Activated T-cell treated with anti-CD3 and anti-CD28 coated beads, Interleukin-2, amount 50 U/mL, for 4 hours (primary cell): ENCODE results near the gene MAGI1. TPM values are rescaled to one million over a fixed set of nuclear protein-coding genes. Genes with fewer than 3 reads are reported as not detected.

ENCODE experiments used
- ATAC-seq, 2 donors: fragments of 200-7000 bp; cut with Tn5 transposase; one replicate each; pipeline ENCODE4 v1.10.0; 2021
- DNase-seq: peaks from one replicate; pipeline ENCODE4 v3.0.0-alpha.2; 2020
- H3K27me3 Mint-ChIP-seq: one replicate; pipeline ENCODE4 v1.8.0; 2021; ENCODE audit warnings: low read depth, mixed read lengths
- H3K36me3 Mint-ChIP-seq: one replicate; pipeline ENCODE4 v1.8.0; 2022; ENCODE audit warnings: mixed read lengths; ENCODE audit not compliant: insufficient read depth
- H3K4me1 Mint-ChIP-seq: one replicate; pipeline ENCODE4 v1.8.0; 2021; ENCODE audit warnings: low read depth, mixed read lengths
- H3K4me3 Mint-ChIP-seq: one replicate; pipeline ENCODE4 v1.8.0; 2021; ENCODE audit warnings: mild to moderate bottlenecking, moderate library complexity, mixed read lengths
- H3K9me3 Mint-ChIP-seq: one replicate; pipeline ENCODE4 v1.8.0; 2021; ENCODE audit warnings: mixed read lengths
- total RNA-seq, 3 donors: library from RNA; stranded (reverse); gene quantifications; one replicate each; pipeline ENCODE4 v1.2.1, GENCODE V29; 2021

Gene MAGI1
- total RNA-seq, 3 donors from 2014 or later = 0.45 to 0.76 (median 0.46) TPM

- Mint-ChIP-seq H3K4me3 (no peak overlapping the region), H3K27me3 (peaks cover 3% of the 10 kb centered on the region), H3K4me1 (no peaks in the 10 kb centered on the region), H3K9me3 (no peaks in the 10 kb centered on the region), H3K36me3 (no peaks in the 10 kb centered on the region)
- ATAC-seq (no peak), DNase-seq (no peak)
These were observed 435.1 kb downstream of the MAGI1 start for GRCh38 chr3:65603631-65604030.

- Mint-ChIP-seq H3K4me1 (no peaks in the 10 kb centered on the region), H3K36me3 (no peaks in the 10 kb centered on the region), H3K9me3 (no peaks in the 10 kb centered on the region), H3K4me3 (no peak overlapping the region), H3K27me3 (peaks cover 20% of the 10 kb centered on the region)
- no peak for DNase-seq
- no peak for ATAC-seq
These were observed 437.8 kb downstream of the MAGI1 start for GRCh38 chr3:65600888-65601287.

DNA sequence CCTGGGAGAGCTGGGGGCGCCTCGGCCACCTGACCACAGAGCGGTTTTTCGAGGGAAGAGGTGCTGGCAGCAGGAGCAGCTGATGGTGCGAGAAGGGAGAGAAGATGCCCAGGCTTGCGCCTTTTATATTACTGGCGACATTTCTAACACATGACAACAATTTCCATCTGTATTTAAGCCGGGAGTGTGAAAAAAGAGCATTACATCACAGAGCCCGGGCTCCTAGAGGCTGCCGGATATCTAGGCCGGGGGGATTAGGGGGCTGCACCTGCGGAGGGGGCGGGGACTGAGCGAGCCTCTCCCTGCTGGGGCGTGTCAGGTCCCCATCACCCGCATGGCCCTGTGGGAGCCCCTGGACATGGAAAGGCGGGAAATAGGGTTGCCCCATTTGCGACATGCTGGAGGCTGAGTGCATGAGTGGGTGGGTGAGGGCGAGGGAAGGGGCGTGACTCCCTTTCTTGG is 440.7 kb downstream of the MAGI1 start:
- H3K4me1 Mint-ChIP-seq = no peaks in the 10 kb centered on the region
- DNase-seq (no peak), ATAC-seq (no peak)
- no peaks in the 10 kb centered on the region for H3K36me3 Mint-ChIP-seq
- peaks cover 20% of the 10 kb centered on the region for H3K27me3 Mint-ChIP-seq
- no peaks in the 10 kb centered on the region for H3K9me3 Mint-ChIP-seq
- H3K4me3 Mint-ChIP-seq = no peak overlapping the region

DNA sequence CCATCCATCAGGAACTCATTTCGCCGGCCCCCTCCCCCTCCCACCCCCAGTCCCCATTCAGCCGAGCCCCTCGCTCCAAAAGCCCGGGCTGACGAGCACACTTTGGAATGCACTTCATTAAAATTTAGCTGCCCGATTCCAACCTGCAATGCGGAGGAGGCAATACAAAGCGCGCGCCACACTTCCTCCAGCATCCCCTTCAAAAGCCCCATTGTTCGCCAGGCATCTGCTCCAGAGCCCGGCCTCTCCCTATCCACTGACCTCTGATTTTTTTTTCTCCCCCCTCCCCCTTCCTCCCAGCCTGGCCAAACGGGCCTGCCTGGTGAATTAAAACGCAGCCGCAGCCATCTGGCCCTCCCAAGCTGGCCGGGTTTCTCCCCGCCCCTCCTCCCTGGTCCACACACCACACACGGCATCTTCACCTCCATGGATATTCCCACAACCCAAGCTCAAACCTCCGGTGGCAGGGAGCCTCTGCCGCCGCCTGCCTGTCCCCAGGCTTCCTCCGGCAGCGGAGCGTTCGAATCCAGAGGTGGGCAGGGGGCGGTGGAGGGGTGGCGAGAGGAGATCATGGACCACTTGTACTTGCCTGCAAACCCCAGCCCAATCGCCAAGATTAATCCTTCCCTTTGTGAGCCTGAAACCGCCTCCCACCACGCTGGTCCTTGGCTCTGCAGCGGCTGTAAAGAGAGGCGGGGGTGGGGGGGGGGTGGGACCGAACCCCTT is 441.3 kb downstream of the MAGI1 start:
- Mint-ChIP-seq H3K27me3 (peaks cover 20% of the 10 kb centered on the region), H3K36me3 (no peaks in the 10 kb centered on the region), H3K4me3 (no peak overlapping the region), H3K4me1 (no peaks in the 10 kb centered on the region), H3K9me3 (no peaks in the 10 kb centered on the region)
- ATAC-seq = no peak
- DNase-seq = no peak

- ATAC-seq = no peak
These were observed 442.0 kb downstream of the MAGI1 start for GRCh38 chr3:65596571-65597225.

DNA sequence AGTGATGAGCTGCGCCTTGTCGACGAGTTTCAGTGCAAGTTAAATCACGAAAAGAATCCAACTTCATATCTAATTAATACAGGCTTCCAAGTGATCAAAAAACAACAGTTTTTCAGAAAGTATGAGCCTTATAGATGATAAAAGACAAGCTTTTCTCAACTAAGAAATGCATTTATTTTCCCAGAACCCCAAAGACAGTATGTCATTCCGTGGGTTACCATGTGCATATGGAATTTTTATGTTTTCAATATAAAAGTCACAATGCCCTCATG is 442.8 kb downstream of the MAGI1 start:
- H3K27me3 Mint-ChIP-seq = peaks cover 20% of the 10 kb centered on the region
- H3K9me3 Mint-ChIP-seq = no peaks in the 10 kb centered on the region
- DNase-seq = no peak
- H3K36me3 Mint-ChIP-seq = no peaks in the 10 kb centered on the region
- no peaks in the 10 kb centered on the region for H3K4me1 Mint-ChIP-seq
- no peak for ATAC-seq
- H3K4me3 Mint-ChIP-seq = no peak overlapping the region

More at GRCh38 chr3:65596571-65597225, 442.0 kb downstream of the MAGI1 start:
- no peaks in the 10 kb centered on the region for H3K36me3 Mint-ChIP-seq
- H3K4me1 Mint-ChIP-seq = no peaks in the 10 kb centered on the region
- no peak overlapping the region for H3K4me3 Mint-ChIP-seq
- H3K27me3 Mint-ChIP-seq = peaks cover 20% of the 10 kb centered on the region
- H3K9me3 Mint-ChIP-seq = no peaks in the 10 kb centered on the region
- no peak for DNase-seq

- Mint-ChIP-seq H3K9me3 (no peaks in the 10 kb centered on the region), H3K27me3 (peaks cover 20% of the 10 kb centered on the region), H3K4me3 (no peak overlapping the region), H3K4me1 (no peaks in the 10 kb centered on the region), H3K36me3 (no peaks in the 10 kb centered on the region)
- ATAC-seq (no peak), DNase-seq (no peak)
These were observed 443.3 kb downstream of the MAGI1 start for GRCh38 chr3:65595222-65596028.

DNA sequence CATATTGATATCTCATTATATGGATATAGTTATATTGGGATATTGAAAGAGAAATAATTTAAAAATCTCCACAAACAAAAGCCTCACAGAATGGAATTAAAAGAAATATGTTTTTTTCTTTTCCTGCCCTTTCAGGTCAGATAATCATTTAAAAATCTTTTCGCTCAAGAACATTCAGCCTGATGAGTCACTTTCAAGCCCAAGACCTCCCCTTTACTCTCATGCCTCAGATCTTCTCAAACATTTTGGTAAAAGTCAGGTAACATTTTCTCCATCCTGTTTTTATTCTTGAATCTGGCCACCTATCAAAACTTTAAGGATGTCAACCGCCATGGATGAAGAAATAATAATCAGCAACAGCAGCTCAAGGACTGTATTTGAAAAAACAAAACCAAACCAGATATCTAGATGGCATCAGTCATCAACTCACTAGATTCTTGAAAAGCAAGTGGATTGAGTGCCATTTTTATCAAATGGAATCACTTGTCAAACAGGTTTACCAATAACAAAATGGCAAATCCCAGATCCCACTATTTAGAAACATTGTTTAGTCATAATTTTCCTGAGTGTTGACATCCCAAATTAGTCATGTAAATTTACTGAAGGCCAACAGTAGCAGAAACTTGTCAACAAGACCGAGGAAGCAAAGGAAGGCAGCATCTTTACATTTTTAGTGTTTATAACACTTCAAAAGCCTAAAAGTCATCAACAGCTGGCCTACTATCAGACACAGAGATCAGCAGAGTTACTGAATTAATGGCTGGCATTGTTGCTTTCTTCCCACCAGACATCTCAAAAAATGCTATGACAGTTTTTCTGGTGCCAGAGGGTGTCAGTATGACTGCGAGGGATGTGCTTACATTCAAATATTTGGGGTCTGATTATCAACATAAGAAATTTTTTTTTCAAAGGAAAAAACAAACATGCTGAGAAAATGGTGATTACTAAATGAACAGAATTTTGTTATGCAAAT is 444.7 kb downstream of the MAGI1 start:
- H3K9me3 Mint-ChIP-seq = peaks cover 5% of the 10 kb centered on the region
- ATAC-seq (no peak), DNase-seq (no peak)
- no peak overlapping the region for H3K4me3 Mint-ChIP-seq
- peaks cover 19% of the 10 kb centered on the region for H3K27me3 Mint-ChIP-seq
- H3K4me1 Mint-ChIP-seq = no peaks in the 10 kb centered on the region
- no peaks in the 10 kb centered on the region for H3K36me3 Mint-ChIP-seq

DNA sequence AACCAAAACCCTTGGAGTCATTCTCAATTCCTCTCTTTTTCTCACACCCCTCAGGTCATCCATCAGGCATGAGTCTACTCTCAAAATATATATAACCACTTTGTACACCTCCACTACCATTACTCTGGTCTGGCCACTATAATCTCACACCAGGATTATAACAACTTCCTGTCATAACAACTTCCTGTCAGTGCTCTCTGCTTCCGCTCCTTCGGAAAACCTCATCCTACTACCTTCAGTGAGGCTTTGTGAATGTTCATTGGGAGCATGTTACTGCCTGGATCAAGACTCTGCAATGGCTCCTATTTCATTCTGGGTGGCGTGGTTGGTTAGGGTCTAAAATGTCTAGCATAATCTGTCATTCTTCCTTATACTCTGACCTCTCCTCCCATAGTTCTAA is 447.4 kb downstream of the MAGI1 start:
- Mint-ChIP-seq H3K9me3 (peaks cover 5% of the 10 kb centered on the region), H3K27me3 (peaks cover 2% of the 10 kb centered on the region), H3K4me3 (no peak overlapping the region), H3K4me1 (no peaks in the 10 kb centered on the region), H3K36me3 (no peaks in the 10 kb centered on the region)
- ATAC-seq = no peak
- DNase-seq = no peak

- DNase-seq = no peak
- ATAC-seq = no peak
- Mint-ChIP-seq H3K27me3 (no peaks in the 10 kb centered on the region), H3K9me3 (peaks cover 5% of the 10 kb centered on the region), H3K36me3 (no peaks in the 10 kb centered on the region), H3K4me1 (no peaks in the 10 kb centered on the region), H3K4me3 (no peak overlapping the region)
These were observed 449.8 kb downstream of the MAGI1 start for GRCh38 chr3:65588884-65589283.

GRCh38 chr3:65587650-65588439 is 450.9 kb downstream of the MAGI1 start:
- DNase-seq = no peak
- no peaks in the 10 kb centered on the region for H3K4me1 Mint-ChIP-seq
- no peaks in the 10 kb centered on the region for H3K27me3 Mint-ChIP-seq
- H3K36me3 Mint-ChIP-seq = no peaks in the 10 kb centered on the region
- ATAC-seq = no peak
- no peak overlapping the region for H3K4me3 Mint-ChIP-seq
- peaks cover 5% of the 10 kb centered on the region for H3K9me3 Mint-ChIP-seq

GRCh38 chr3:65584913-65585312 is 453.8 kb downstream of the MAGI1 start:
- no peak for DNase-seq
- no peak for ATAC-seq
- Mint-ChIP-seq H3K36me3 (no peaks in the 10 kb centered on the region), H3K4me3 (no peak overlapping the region), H3K27me3 (no peaks in the 10 kb centered on the region), H3K4me1 (no peaks in the 10 kb centered on the region), H3K9me3 (peaks cover 2% of the 10 kb centered on the region)

GRCh38 chr3:65584002-65584401 is 454.7 kb downstream of the MAGI1 start:
- no peaks in the 10 kb centered on the region for H3K9me3 Mint-ChIP-seq
- H3K36me3 Mint-ChIP-seq = no peaks in the 10 kb centered on the region

More at GRCh38 chr3:65584002-65584401, 454.7 kb downstream of the MAGI1 start:
- no peak for ATAC-seq
- Mint-ChIP-seq H3K27me3 (no peaks in the 10 kb centered on the region), H3K4me3 (no peak overlapping the region), H3K4me1 (no peaks in the 10 kb centered on the region)
- no peak for DNase-seq
